GM18951 (cell line): ENCODE results near the gene MIEF1.

Experiments
- POLR2A ChIP-seq: IDR thresholded peaks from 4 replicates; pipeline ENCODE4 v1.6.1; 2011; ENCODE audit warnings: mild to moderate bottlenecking; ENCODE audit not compliant: insufficient read length, insufficient read depth; ENCODE audit errors: extremely low read depth
- in situ Hi-C: fragments of 300-500 bp; cut with MboI; formaldehyde crosslinking; loops from one replicate; pipeline ENCODE4 v1.12.0; 2022; ENCODE audit warnings: low sequenced_read_pairs, mixed read lengths, inconsistent platforms; ENCODE audit not compliant: unreplicated experiment

MIEF1 gene

GRCh38 chr22:39489094-39490068 lies 12.7 kb upstream of the MIEF1 start:
- no peak for TF ChIP-seq POLR2A
- in situ Hi-C loops: no loop called here

- TF ChIP-seq POLR2A: no peak
- in situ Hi-C loops: no loop called here
Observed at GRCh38 chr22:39490135-39490798, 11.8 kb upstream of the MIEF1 start.

GRCh38 chr22:39490966-39491680 lies 11.0 kb upstream of the MIEF1 start:
- in situ Hi-C loops: no loop called here

GRCh38 chr22:39491696-39492095 lies 10.4 kb upstream of the MIEF1 start:
- in situ Hi-C loops: no loop called here
- no peak for TF ChIP-seq POLR2A

More at GRCh38 chr22:39490966-39491680, 11.0 kb upstream of the MIEF1 start:
- TF ChIP-seq POLR2A: no peak

- TF ChIP-seq POLR2A: no peak
- in situ Hi-C loops: no loop called here
Observed at GRCh38 chr22:39492186-39492585, 9.9 kb upstream of the MIEF1 start.

GRCh38 chr22:39493759-39494158 lies 8.3 kb upstream of the MIEF1 start:
- in situ Hi-C loops: no loop called here
- TF ChIP-seq POLR2A: no peak

- in situ Hi-C loops: no loop called here
- TF ChIP-seq POLR2A: no peak
Observed at GRCh38 chr22:39494471-39495120, 7.5 kb upstream of the MIEF1 start.

- in situ Hi-C loops: no loop called here
- TF ChIP-seq POLR2A: no peak
Observed at GRCh38 chr22:39496131-39496838, 5.8 kb upstream of the MIEF1 start.

GRCh38 chr22:39497429-39497828 lies 4.7 kb upstream of the MIEF1 start:
- in situ Hi-C loops: no loop called here
- no peak for TF ChIP-seq POLR2A

GRCh38 chr22:39498368-39498767 lies 3.7 kb upstream of the MIEF1 start:
- TF ChIP-seq POLR2A: no peak
- in situ Hi-C loops: no loop called here

GRCh38 chr22:39498802-39499201 lies 3.3 kb upstream of the MIEF1 start:
- TF ChIP-seq POLR2A: no peak
- in situ Hi-C loops: no loop called here

- no peak for TF ChIP-seq POLR2A
- in situ Hi-C loops: no loop called here
Observed at GRCh38 chr22:39500101-39500500, 2.0 kb upstream of the MIEF1 start.
